ENCODE results near the gene PCDHB9.
"Not testable (repeated sequence)": the region's sequence is repeated elsewhere in the genome, so short reads cannot be mapped to it uniquely, and the experiment has no call there.

PCDHB9 gene

DNA sequence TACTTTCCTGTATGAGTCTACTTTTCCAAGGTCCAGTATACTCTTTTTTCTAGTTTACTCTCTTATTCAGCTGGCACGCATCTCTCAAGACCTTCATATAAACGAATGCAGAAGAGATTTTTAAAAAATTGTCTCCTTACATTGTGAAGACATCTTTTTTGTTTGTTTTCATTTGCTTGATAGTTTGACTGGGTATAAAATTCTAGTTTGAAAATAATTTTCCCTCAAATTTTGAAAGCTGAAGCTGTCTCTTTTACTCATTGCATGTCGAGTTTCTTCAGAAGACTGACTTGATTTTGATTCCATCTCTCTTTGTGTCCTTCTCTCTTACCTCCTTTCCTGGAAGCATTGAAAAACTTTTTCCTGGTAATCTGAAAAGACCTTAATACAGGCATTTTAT is 9.4 kb downstream of the PCDHB9 start:
- no peak for ATAC-seq (replicated peaks; ENCODE audit: extremely low read depth, poor library complexity, severe bottlenecking)
- no peaks in the 10 kb centered on the region for H3K36me3 Mint-ChIP-seq (ENCODE audit: insufficient read depth)
- H3K9me3 Mint-ChIP-seq: peaks cover 22% of the 10 kb centered on the region
- peaks cover 59% of the 10 kb centered on the region for H3K27me3 Mint-ChIP-seq
- H3K4me3 Mint-ChIP-seq: no peak overlapping the region
- no peak for DNase-seq (ENCODE audit: low spot score in 2 of 2)
- no peak overlapping the region for H3K27ac Mint-ChIP-seq (ENCODE audit: low read depth)
- H3K4me1 Mint-ChIP-seq: no peaks in the 10 kb centered on the region

DNA sequence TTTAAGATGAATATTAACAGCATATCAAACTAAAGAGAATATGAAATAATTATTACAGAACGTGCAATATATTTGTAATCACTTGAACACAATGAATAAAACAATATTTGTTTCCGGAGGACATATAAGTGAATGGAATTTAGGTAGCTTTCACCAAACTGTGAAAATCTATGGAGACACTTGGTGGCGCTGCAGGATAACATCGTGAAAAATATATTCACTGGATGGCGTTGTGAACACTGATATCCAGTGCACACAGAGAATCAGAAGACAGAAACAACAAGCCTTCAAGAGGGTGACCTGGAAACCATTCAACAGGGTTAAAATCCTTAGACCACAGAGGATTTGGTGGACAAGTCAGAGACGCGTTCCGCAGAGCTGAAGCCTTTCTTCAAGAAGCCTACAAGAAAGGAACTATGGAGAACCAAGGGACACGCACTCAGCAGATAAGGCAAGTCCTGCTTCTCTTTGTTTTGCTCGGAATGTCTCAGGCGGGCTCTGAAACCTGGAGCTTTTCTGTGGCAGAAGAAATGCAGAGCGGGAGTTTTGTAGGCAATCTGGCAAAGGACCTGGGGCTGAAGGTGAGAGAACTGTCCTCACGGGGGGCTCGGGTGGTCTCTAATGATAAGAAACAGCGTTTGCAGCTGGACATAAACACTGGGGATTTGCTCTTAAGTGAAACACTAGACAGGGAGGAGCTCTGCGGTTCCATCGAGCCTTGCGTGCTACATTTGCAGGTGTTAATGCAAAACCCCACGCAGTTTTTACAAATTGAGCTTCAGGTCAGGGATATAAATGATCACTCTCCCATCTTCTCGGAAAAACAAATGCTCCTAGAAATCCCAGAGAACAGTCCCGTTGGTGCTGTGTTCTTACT is 12.6 kb downstream of the PCDHB9 start, which contains the start of gene PCDHB11:
TSS of gene PCDHB11 (plus strand) at position 269 of the 877 bp plus-strand sequence. CDS start at position 417, 148 bp downstream.
- ATAC-seq (replicated peaks; ENCODE audit: extremely low read depth, poor library complexity, severe bottlenecking) (no peak), DNase-seq (ENCODE audit: low spot score in 2 of 2) (no peak)
- Mint-ChIP-seq H3K36me3 (ENCODE audit: insufficient read depth) (no peaks in the 10 kb centered on the region), H3K27me3 (peaks cover 55% of the 10 kb centered on the region), H3K27ac (ENCODE audit: low read depth) (no peak within 1 kb of the TSS), H3K9me3 (peaks cover 22% of the 10 kb centered on the region), H3K4me3 (no peak within 1 kb of the TSS), H3K4me1 (no peaks in the 10 kb centered on the region)

DNA sequence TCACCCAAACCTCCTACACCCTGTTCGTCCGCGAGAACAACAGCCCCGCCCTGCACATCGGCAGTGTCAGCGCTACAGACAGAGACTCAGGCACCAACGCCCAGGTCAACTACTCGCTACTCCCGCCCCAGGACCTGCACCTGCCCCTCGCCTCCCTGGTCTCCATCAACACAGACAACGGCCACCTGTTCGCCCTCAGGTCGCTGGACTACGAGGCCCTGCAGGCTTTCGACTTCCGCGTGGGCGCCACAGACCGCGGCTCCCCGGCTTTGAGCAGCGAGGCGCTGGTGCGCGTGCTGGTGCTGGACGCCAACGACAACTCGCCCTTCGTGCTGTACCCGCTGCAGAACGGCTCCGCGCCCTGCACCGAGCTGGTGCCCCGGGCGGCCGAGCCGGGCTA is 14.2 kb downstream of the PCDHB9 start:
- H3K27ac Mint-ChIP-seq (ENCODE audit: low read depth); H3K36me3 Mint-ChIP-seq (ENCODE audit: insufficient read depth); H3K4me1 Mint-ChIP-seq; H3K4me3 Mint-ChIP-seq; DNase-seq (ENCODE audit: low spot score in 2 of 2); ATAC-seq (replicated peaks; ENCODE audit: extremely low read depth, poor library complexity, severe bottlenecking): not testable (repeated sequence)
- Mint-ChIP-seq H3K27me3 (peaks cover 71% of the 10 kb centered on the region), H3K9me3 (peaks cover 22% of the 10 kb centered on the region)

DNA sequence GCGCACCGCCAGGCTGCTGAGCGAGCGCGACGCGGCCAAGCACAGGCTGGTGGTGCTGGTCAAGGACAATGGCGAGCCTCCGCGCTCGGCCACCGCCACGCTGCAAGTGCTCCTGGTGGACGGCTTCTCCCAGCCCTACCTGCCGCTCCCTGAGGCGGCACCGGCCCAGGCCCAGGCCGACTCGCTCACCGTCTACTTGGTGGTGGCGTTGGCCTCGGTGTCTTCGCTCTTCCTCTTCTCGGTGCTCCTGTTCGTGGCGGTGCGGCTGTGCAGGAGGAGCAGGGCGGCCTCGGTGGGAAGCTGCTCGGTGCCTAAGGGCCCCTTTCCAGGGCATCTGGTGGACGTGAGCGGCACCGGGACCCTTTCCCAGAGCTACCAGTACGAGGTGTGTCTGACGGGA is 14.7 kb downstream of the PCDHB9 start:
- not testable (repeated sequence) for ATAC-seq (replicated peaks; ENCODE audit: extremely low read depth, poor library complexity, severe bottlenecking); DNase-seq (ENCODE audit: low spot score in 2 of 2); H3K4me1 Mint-ChIP-seq; H3K36me3 Mint-ChIP-seq (ENCODE audit: insufficient read depth); H3K4me3 Mint-ChIP-seq; H3K27ac Mint-ChIP-seq (ENCODE audit: low read depth)
- peaks cover 71% of the 10 kb centered on the region for H3K27me3 Mint-ChIP-seq
- peaks cover 17% of the 10 kb centered on the region for H3K9me3 Mint-ChIP-seq

DNA sequence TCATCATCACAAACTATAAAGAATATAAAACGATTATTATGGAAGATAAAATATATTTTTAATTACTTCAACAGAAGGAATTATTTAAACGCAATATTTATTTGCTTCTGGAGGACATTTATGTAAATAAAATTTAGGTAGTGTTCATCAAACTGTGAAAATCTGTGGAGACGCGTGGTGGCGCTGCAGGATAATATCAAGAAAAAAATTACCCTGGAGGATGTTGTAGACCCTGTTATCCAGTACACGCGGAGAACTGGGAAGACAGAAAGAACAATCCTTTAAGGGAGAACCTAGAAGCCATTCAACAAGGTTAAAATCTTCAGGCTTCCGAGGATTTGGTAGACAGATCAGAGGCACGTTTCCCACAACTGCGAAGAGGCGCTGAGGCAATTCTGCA is 21.5 kb downstream of the PCDHB9 start, which contains the start of gene PCDHB12:
TSS of gene PCDHB12 (plus strand) at position 242 of the 400 bp plus-strand sequence. CDS start 189 bp downstream, outside the sequence.
- Mint-ChIP-seq H3K27ac (ENCODE audit: low read depth) (no peak within 1 kb of the TSS), H3K27me3 (peaks cover 89% of the 10 kb centered on the region)

DNA sequence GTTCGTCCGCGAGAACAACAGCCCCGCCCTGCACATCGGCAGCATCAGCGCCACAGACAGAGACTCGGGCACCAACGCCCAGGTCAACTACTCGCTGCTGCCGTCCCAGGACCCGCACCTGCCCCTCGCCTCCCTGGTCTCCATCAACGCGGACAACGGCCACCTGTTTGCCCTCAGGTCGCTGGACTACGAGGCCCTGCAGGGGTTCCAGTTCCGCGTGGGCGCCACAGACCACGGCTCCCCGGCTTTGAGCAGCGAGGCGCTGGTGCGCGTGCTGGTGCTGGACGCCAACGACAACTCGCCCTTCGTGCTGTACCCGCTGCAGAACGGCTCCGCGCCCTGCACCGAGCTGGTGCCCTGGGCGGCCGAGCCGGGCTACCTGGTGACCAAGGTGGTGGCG is 23.3 kb downstream of the PCDHB9 start:
- H3K27me3 Mint-ChIP-seq: peaks cover 80% of the 10 kb centered on the region
- ATAC-seq (replicated peaks; ENCODE audit: extremely low read depth, poor library complexity, severe bottlenecking); H3K4me1 Mint-ChIP-seq; DNase-seq (ENCODE audit: low spot score in 2 of 2); H3K4me3 Mint-ChIP-seq; H3K36me3 Mint-ChIP-seq (ENCODE audit: insufficient read depth); H3K27ac Mint-ChIP-seq (ENCODE audit: low read depth); H3K9me3 Mint-ChIP-seq: not testable (repeated sequence)

More for the DNA sequence above, 21.5 kb downstream of the PCDHB9 start, which contains the start of gene PCDHB12:
- Mint-ChIP-seq H3K4me3 (no peak within 1 kb of the TSS), H3K4me1 (no peaks in the 10 kb centered on the region), H3K36me3 (ENCODE audit: insufficient read depth) (no peaks in the 10 kb centered on the region), H3K9me3 (no peaks in the 10 kb centered on the region)
- DNase-seq (ENCODE audit: low spot score in 2 of 2): no peak
- ATAC-seq (replicated peaks; ENCODE audit: extremely low read depth, poor library complexity, severe bottlenecking): no peak

DNA sequence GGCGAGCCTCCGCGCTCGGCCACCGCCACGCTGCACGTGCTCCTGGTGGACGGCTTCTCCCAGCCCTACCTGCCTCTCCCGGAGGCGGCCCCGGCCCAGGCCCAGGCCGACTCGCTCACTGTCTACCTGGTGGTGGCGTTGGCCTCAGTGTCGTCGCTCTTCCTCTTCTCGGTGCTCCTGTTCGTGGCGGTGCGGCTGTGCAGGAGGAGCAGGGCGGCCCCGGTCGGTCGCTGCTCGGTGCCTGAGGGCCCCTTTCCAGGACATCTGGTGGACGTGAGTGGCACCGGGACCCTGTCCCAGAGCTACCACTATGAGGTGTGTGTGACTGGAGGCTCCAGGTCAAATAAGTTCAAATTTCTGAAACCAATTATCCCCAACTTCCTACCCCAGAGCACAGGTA is 23.9 kb downstream of the PCDHB9 start:
- DNase-seq (ENCODE audit: low spot score in 2 of 2); H3K4me3 Mint-ChIP-seq; H3K27ac Mint-ChIP-seq (ENCODE audit: low read depth); H3K36me3 Mint-ChIP-seq (ENCODE audit: insufficient read depth); ATAC-seq (replicated peaks; ENCODE audit: extremely low read depth, poor library complexity, severe bottlenecking); H3K4me1 Mint-ChIP-seq; H3K9me3 Mint-ChIP-seq: not testable (repeated sequence)
- H3K27me3 Mint-ChIP-seq: peaks cover 74% of the 10 kb centered on the region

DNA sequence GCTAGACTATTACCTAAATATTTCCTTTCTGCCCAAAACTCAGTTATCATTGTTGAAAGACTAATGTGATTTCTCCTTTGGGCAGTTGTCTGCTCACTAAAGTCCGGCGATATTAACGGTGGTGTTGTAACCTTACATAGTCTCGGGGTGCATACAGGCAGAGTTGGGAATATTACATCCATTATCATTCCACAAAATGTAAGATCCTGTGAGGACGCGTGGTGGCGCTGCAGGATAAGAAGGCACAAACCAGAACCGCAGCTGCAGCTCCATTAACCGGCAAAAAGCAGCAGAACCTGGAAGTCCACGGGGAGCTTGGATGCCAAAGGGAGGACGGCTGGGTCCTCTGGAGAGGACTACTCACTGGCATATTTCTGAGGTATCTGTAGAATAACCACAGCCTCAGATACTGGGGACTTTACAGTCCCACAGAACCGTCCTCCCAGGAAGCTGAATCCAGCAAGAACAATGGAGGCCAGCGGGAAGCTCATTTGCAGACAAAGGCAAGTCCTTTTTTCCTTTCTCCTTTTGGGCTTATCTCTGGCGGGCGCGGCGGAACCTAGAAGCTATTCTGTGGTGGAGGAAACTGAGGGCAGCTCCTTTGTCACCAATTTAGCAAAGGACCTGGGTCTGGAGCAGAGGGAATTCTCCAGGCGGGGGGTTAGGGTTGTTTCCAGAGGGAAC is 26.8 kb downstream of the PCDHB9 start, which contains the start of gene PCDHB13:
TSS of gene PCDHB13 (plus strand) at position 264 of the 684 bp plus-strand sequence. CDS start at position 469, 205 bp downstream.
- not testable (repeated sequence) for H3K9me3 Mint-ChIP-seq; H3K4me1 Mint-ChIP-seq; DNase-seq (ENCODE audit: low spot score in 2 of 2); ATAC-seq (replicated peaks; ENCODE audit: extremely low read depth, poor library complexity, severe bottlenecking); H3K36me3 Mint-ChIP-seq (ENCODE audit: insufficient read depth)
- peak within 1 kb of the TSS; percentile 52 for H3K4me3 Mint-ChIP-seq
- H3K27ac Mint-ChIP-seq (ENCODE audit: low read depth): peak within 1 kb of the TSS; percentile 35
- peaks cover 45% of the 10 kb centered on the region for H3K27me3 Mint-ChIP-seq

DNA sequence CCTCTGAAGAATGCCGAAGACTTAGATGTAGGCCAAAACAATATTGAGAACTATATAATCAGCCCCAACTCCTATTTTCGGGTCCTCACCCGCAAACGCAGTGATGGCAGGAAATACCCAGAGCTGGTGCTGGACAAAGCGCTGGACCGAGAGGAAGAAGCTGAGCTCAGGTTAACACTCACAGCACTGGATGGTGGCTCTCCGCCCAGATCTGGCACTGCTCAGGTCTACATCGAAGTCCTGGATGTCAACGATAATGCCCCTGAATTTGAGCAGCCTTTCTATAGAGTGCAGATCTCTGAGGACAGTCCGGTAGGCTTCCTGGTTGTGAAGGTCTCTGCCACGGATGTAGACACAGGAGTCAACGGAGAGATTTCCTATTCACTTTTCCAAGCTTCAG is 27.6 kb downstream of the PCDHB9 start:
- not testable (repeated sequence) for DNase-seq (ENCODE audit: low spot score in 2 of 2); H3K27ac Mint-ChIP-seq (ENCODE audit: low read depth); H3K36me3 Mint-ChIP-seq (ENCODE audit: insufficient read depth); ATAC-seq (replicated peaks; ENCODE audit: extremely low read depth, poor library complexity, severe bottlenecking); H3K4me3 Mint-ChIP-seq; H3K9me3 Mint-ChIP-seq; H3K4me1 Mint-ChIP-seq
- peaks cover 41% of the 10 kb centered on the region for H3K27me3 Mint-ChIP-seq

DNA sequence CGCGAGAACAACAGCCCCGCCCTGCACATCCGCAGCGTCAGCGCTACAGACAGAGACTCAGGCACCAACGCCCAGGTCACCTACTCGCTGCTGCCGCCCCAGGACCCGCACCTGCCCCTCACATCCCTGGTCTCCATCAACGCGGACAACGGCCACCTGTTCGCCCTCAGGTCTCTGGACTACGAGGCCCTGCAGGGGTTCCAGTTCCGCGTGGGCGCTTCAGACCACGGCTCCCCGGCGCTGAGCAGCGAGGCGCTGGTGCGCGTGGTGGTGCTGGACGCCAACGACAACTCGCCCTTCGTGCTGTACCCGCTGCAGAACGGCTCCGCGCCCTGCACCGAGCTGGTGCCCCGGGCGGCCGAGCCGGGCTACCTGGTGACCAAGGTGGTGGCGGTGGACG is 28.5 kb downstream of the PCDHB9 start:
- not testable (repeated sequence) for H3K27ac Mint-ChIP-seq (ENCODE audit: low read depth); H3K36me3 Mint-ChIP-seq (ENCODE audit: insufficient read depth)

DNA sequence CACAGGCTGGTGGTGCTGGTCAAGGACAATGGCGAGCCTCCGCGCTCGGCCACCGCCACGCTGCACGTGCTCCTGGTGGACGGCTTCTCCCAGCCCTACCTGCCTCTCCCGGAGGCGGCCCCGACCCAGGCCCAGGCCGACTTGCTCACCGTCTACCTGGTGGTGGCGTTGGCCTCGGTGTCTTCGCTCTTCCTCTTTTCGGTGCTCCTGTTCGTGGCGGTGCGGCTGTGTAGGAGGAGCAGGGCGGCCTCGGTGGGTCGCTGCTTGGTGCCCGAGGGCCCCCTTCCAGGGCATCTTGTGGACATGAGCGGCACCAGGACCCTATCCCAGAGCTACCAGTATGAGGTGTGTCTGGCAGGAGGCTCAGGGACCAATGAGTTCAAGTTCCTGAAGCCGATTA is 29.1 kb downstream of the PCDHB9 start:
- DNase-seq (ENCODE audit: low spot score in 2 of 2); H3K36me3 Mint-ChIP-seq (ENCODE audit: insufficient read depth); H3K4me3 Mint-ChIP-seq; H3K27ac Mint-ChIP-seq (ENCODE audit: low read depth); H3K9me3 Mint-ChIP-seq; ATAC-seq (replicated peaks; ENCODE audit: extremely low read depth, poor library complexity, severe bottlenecking); H3K4me1 Mint-ChIP-seq: not testable (repeated sequence)
- peaks cover 45% of the 10 kb centered on the region for H3K27me3 Mint-ChIP-seq

More for the DNA sequence above, 28.5 kb downstream of the PCDHB9 start:
- DNase-seq (ENCODE audit: low spot score in 2 of 2); H3K9me3 Mint-ChIP-seq; ATAC-seq (replicated peaks; ENCODE audit: extremely low read depth, poor library complexity, severe bottlenecking); H3K4me3 Mint-ChIP-seq; H3K4me1 Mint-ChIP-seq: not testable (repeated sequence)
- H3K27me3 Mint-ChIP-seq: peaks cover 44% of the 10 kb centered on the region

DNA sequence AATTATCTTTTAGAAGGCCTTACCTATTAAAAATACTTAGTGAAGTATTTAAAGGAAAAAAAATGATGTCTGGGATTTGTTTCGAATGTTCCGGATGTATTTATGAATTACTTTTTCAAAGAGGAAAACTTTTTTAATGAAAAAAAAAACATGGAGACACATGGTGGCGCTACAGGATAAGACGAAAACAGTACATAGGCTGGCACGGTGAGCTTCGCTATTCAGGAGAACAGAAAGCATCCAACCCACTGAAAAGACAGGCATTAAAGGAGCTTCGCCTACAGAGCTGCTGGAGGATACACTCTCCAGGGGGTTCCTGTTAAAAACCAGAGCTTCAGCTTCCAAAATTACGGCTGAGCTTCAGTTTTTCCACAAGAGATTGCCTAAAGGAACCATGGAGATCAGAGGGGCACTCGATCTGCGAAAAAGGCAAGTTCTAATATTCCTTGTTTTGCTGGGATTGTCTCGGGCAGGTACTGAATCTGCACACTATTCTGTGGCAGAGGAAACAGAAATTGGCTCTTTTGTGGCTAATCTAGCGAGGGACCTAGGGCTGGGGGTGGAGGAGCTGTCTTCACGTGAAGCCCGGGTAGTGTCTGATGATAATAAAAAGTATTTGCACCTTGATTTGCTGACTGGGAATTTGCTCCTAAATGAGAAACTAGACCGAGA is 36.3 kb downstream of the PCDHB9 start, which contains the start of gene PCDHB14:
TSS of gene PCDHB14 (plus strand) at position 232 of the 672 bp plus-strand sequence. CDS start at position 395, 163 bp downstream.
- Mint-ChIP-seq H3K27ac (ENCODE audit: low read depth) (no peak within 1 kb of the TSS), H3K27me3 (peaks cover 44% of the 10 kb centered on the region)

More for the DNA sequence above, 36.3 kb downstream of the PCDHB9 start, which contains the start of gene PCDHB14:
- H3K4me3 Mint-ChIP-seq: no peak within 1 kb of the TSS
- ATAC-seq (replicated peaks; ENCODE audit: extremely low read depth, poor library complexity, severe bottlenecking) (no peak), DNase-seq (ENCODE audit: low spot score in 2 of 2) (no peak)
- H3K36me3 Mint-ChIP-seq (ENCODE audit: insufficient read depth): no peaks in the 10 kb centered on the region
- H3K9me3 Mint-ChIP-seq: peaks cover 3% of the 10 kb centered on the region
- H3K4me1 Mint-ChIP-seq: no peaks in the 10 kb centered on the region

Data from central memory CD8-positive, alpha-beta T cell (primary cell).